ENCODE data around the gene SLC47A2. TPM values are rescaled to one million over a fixed set of nuclear protein-coding genes. Genes with fewer than 3 reads are reported as not detected.
A peak's percentile ranks its signal among the peaks of the same experiment; 100 is the strongest.

Gene SLC47A2
- total and polyA plus RNA-seq, 2 of the 13 experiments (the other 11 are each of a cell fraction or from before 2014, with no cell fraction given): 0.04 TPM; not detected in 1

DNA sequence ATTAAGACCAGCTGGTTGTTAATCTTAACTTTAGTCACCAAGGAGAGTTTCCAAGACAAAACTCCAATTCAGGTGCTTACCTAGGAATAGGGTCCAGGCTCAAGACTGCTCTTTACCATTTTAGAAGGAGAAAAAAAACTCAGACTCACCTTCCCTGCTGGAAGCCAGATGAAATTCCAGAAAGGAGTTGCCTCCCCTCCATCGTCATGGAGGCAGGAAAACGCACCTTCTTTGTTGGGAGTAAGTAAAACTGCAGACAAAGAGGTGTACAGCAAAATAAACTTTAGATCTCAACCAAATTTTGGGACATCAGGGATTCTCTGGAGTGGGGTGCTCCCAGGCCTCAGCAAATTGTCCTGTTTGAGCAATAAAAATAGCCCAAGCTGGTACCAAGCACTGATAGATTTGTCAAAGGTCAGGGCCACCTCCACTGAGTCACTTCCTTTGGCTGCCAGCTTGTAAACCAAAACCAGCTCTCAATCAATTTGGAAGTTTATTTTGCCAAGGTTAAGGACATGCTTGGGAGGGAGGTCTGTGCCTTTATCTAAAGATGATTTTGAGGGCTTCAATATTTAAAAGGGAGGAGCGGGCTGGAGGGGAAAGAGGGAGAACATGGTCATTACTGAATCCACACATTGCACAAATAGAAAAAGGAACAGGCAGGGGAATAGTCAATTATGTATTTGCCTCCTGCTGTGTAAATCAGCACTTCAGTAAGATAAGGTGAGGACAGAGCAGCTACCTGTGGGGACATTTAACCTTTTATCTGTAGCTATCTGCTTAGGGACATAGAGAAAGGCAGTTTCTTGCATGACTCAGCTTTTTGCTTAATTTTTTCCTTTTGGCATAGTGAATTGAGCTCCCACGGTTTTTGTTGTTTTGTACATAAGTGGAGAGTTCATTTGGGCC lies 69.3 kb downstream of the SLC47A2 start:
- Histone ChIP-seq H3K4me2 (ENCODE audit: low read depth, low read length) (peak overlapping the region; percentile 85), H3K36me3 (replicated peaks in 1 of 2; ENCODE audit: control insufficient read depth in 1 of 2, insufficient read depth in 2 of 2, low read length in 2 of 2) (peaks cover 0 to 1% of the 10 kb centered on the region in 2 experiments; a peak in 1 of 5 replicates), H3K4me1 (ENCODE audit: insufficient read depth, low read length) (peaks cover 74% of the 10 kb centered on the region), H3K79me2 (ENCODE audit: insufficient read depth, low read length) (peaks cover 31% of the 10 kb centered on the region), H4K20me1 (ENCODE audit: insufficient read depth, low read length) (no peaks in the 10 kb centered on the region), H3K9ac (ENCODE audit: insufficient read depth, low read depth, low read length) (peak overlapping the region; percentile 80), H3K9me3 (ENCODE audit: low read length) (no peaks in the 10 kb centered on the region), H2AFZ (ENCODE audit: low read length) (no peak overlapping the region), H3K27me3 (ENCODE audit: control insufficient read depth in 1 of 2, insufficient read depth in 2 of 2, low read length in 2 of 2) (no peaks in the 10 kb centered on the region; a peak in 1 of 5 replicates), H3K27ac (ENCODE audit: extremely low read length, insufficient read depth, low read length) (peak overlapping the region; percentile 88), H3K4me3 (replicated peaks in 1 of 3; ENCODE audit: insufficient read depth in 1 of 3, low read depth in 2 of 3, low read length in 3 of 3) (peak overlapping the region; percentile 58 to 86 (median 86); a peak in 5 of 6 replicates)
- intact Hi-C loops (cut with micrococcal nuclease; ENCODE audit: unreplicated experiment) (loop anchor here (5.0 to 10.0 kb wide), 4 partner anchors 52 to 118 kb away; no protein-coding TSS in a partner anchor), in situ Hi-C loops (cut with HindIII; ENCODE audit: extremely low pct_ligation_motif_present, low pct_unique_long_range_greater_than_20kb) (no loop called here)
- DNase-seq (ENCODE audit: low spot score) (peak; percentile 69), ATAC-seq (no peak), FAIRE-seq (peak; percentile 60)
- ChIA-PET CTCF (ENCODE audit: low intra/inter-chr PET ratio, low total read pairs) (no interaction called here), POLR2A (interaction anchor here (0.6 to 5.3 kb wide), 20 partner anchors 9 to 134 kb away, joined by 3 to 194 read pairs (median 8); partner anchors contain the start of gene SLC47A1)
- 3% methylated on average over 4 of the region's 4 CpGs for WGBS (ENCODE audit: low lambda C conversion rate)
- no TSS peak for BruUV-seq (replicated peaks)
- TF ChIP-seq ZFP36L1 (CRISPR knock-in tag; IDR thresholded peaks at IDR 0.05) (0 out of 2 replicates have a peak, but pooled peaks have one; percentile 14), ZEB1 (IDR thresholded peaks at IDR 0.05; ENCODE audit: insufficient replicate concordance, low read depth) (peak; percentile 52), HOXA5 (CRISPR knock-in tag; IDR thresholded peaks at IDR 0.05) (peak; percentile 5; the same call in 1 of the 2 replicates), RERE (CRISPR knock-in tag; IDR thresholded peaks at IDR 0.05; ENCODE audit: low read depth) (peak; percentile 73; the same call in 1 of the 2 replicates), ZNF33B (CRISPR knock-in tag; IDR thresholded peaks at IDR 0.05) (no peak), ZBTB37 (CRISPR knock-in tag; IDR thresholded peaks at IDR 0.05) (peak; percentile 87), HDAC2 (CRISPR knock-in tag; IDR thresholded peaks at IDR 0.05) (peak; percentile 81; the same call in 1 of the 2 replicates), MAFG (CRISPR knock-in tag; IDR thresholded peaks at IDR 0.05) (no peak), BRF2 (CRISPR knock-in tag; IDR thresholded peaks at IDR 0.05) (no peak), SAFB2 (CRISPR knock-in tag; IDR thresholded peaks at IDR 0.05; ENCODE audit: borderline replicate concordance, low read depth) (no peak), NR2F1 (CRISPR knock-in tag; IDR thresholded peaks at IDR 0.05) (peak; percentile 75 to 81), HMG20A (CRISPR knock-in tag; IDR thresholded peaks at IDR 0.05; ENCODE audit: borderline replicate concordance) (peak; percentile 87)
- TF ChIP-seq, protein P1, sequence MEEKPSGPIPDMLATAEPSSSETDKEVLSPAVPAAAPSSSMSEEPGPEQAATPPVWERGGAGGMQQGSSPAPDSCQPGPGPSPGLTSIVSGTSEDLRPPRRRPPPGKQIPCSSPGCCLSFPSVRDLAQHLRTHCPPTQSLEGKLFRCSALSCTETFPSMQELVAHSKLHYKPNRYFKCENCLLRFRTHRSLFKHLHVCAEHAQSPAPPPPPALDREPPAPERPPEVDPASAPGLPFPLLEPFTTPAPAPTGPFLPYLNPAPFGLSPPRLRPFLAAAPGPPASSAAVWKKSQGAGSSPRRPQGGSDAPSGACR (CRISPR knock-in tag; IDR thresholded peaks at IDR 0.05): peak; percentile 27; the same call in 1 of the 2 replicates
